ENCODE results near the gene PARVB.

The PARVB gene

DNA sequence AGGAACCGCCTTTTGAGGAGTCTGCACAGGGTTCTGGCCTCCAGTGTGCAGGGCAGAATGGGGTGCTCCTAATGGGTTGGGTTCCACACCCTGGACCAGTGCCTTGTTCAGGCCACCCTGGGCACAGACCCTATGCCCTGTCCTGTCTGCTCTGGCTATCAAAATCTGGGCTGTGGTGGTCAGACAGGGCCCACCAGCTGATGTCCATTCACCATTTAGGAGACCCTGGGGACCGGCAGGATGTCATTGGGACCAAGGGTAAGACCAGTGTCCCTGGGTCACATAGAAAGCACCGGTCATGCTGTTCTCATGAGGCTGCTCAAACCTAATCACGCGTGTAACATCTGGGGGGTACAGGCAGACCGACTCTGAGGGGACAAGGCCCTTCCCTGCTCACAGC, 194.0 kb downstream of the PARVB start:
- no peak for DNase-seq (ENCODE audit: low spot score)

DNA sequence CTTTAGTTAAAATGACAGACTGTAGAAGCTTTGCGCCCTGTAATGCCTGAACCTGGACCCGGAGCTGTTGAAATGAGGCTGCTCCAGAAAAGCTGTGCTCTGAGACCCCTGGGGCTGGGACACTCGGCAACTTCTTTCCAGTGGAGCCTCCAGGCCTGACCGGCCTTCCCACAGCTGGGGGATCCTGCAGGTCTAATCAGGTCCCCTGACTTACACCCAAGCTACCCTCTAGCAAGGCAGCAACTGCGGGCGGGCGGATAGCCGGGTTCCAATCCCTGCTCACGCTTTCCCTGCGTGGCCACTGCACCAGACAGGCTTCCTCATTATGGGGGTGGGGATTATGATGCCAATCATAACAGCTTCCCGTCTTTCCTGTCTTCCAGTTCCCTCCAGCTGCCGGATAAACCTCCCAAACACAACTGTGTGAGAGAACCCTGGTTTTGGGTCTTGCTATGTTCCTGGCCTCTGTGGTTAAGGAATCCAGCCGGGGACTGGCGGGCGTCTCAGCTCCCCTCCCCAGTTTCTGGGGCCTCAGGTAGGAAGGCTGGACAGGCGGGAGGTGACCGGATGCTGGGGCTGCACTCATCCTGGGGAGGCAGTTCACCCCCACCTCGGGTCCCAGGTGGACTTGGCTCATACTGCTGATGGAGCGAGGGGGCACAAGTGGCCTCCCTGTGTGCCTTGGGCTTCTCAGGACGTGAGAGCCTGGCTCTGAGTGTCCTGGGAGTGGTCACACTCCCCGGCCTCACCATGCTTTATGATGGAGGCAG, 195.2 kb downstream of the PARVB start:
- DNase-seq (ENCODE audit: low spot score), result no peak

DNA sequence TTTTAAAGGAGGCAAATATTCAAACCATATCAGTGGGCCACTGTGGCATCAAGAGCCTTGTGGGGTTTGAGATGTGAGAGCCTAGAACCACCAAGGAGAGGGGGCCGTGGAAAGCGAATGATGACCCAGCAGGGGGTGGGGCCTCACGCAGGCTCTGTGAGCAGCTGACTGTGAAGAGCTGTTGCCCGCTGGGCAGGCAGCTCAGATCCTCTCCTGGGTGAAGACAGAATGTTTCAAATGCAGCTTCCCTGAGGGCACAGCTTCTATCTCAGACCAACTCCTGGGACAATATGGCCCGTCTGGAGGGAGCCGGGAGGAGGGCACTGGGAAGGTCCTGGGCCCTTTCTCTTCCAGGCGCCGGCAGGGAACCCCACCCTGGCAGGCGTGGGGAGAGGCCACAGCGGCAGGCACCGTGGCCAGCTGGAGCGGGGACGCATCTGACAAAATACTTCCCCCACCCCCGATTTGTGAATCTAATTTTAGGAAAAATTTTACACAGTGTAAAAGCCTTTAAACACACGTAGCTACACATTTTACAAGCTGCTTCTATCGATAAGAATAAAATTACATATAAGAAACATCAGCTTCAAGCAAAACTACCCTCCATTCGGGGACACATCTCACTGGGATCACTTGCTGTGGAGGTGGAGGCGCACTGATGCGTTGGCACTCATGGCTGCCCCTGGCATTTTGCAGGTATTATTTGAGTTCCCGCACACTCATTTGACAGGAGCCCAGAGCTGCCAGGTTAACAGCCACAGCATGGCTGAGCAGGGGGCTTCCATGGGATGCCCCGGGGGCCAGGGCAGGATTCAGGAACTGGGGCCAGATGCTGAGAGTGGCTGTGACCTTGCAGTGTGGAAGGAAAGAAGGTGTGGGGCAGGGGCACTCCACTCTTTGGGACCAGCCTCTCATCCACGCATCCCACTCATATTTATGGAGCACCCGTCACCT, 196.9 kb downstream of the PARVB start:
- no peak for DNase-seq (ENCODE audit: low spot score)

DNA sequence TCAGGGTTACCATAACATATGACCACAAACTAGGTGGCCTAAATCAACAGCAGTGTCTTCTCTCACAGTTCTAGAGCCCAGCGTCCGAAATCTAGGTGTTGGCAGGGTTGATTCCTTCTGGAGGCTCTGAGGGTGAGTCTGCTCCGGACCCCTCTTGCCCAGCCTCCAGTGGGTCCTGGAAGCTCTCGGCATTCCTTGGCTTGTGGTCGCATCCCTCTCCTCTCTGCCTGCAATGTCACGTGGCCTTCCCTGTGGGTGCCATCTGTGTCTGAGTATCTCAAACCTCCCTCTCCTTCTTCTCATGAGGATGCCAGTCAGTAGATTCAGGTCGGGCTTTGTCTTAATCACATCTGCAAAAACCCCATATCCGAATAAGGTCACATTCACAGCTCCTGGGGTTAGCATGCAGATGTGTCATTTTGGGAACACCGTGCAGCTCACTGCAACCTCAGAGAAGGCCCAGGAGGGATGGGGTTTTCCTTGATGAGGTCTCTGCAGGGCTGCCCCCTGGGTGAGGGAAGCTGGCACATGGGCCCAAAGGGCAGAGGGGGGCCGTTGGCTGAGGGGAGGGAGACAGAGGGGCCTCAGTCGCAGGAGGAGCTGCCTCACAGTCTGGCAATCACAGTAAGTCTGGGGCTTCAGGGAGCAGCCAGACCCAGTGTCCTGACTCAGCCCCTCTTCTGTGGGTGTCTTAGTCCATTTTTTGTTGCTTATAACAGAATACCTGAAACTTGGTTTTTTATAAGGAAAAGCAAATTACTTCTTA, 197.8 kb downstream of the PARVB start:
- DNase-seq (ENCODE audit: low spot score), result no peak
